ENCODE results near the gene GNG7.
A peak's percentile ranks its signal among the peaks of the same experiment; 100 is the strongest.
"Not testable (repeated sequence)": the region's sequence is repeated elsewhere in the genome, so short reads cannot be mapped to it uniquely, and the experiment has no call there.

Gene GNG7

GRCh38 chr19:2574971-2575630 lies 127.4 kb downstream of the GNG7 start:
- no peak for DNase-seq (ENCODE audit: low read depth)

- no peak for DNase-seq (ENCODE audit: low read depth)
Observed at GRCh38 chr19:2574478-2574931, 128.0 kb downstream of the GNG7 start.

DNA sequence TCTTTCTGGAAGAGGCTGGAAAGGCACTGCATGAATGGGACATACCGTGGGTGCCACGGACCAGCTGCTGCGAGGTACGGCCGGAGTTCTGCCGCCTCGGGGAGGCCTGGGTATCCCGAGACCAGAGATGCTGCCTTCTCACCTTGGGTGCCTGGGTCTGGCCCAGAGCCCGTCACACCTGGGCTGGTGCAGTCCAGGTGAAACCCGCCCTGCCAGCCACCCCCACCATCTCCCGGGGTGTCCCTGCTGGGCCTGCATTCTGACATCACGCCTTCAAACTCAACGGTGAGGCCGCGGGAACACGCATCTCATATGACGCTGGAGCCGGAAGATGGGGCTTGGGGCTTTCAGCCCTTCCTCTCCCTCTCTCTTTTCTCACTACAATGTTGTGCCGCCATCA lies 128.6 kb downstream of the GNG7 start:
- DNase-seq (ENCODE audit: low read depth): no peak

- DNase-seq (ENCODE audit: low read depth): not testable (repeated sequence)
Observed at GRCh38 chr19:2572152-2572551, 130.3 kb downstream of the GNG7 start.

DNA sequence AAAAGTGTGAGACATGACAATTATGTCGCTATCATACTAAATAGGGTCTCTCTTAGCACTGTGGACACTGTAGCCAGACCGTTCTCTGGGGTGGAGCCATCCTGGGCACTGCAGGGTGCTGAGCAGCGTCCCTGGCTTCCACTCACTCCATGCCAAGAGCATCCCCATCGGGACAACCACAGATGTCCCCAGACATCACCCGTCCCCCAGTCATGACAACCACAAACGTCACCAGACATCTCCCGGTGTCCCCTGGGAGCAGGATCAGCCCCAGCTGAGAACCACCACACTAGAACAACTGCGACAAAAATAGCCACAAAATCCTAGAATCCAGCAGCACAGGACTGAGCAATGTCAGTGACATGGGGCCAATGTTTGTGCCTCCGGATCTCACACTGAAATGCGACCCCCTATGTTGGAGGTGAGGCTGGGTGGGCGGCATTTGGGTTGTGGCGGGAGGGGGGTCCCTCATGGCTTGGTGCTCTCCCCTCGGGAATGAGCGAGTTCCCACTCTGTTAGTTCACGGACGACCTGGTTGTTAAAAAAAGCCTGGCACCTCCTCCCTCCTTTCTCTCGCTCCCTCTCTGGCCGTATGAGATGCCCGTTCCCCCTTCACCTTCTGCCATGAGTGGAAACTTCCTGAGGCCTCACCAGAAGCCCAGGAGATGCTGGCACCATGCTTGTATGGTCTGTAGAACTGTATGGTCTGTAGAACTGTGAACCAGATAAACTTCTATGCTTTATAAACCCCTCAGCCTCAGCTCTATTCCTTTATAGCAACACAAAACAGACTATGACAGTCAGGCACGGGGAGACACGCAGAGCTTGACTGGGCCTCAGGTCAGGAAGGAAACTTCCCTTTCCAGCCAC lies 132.7 kb downstream of the GNG7 start:
- DNase-seq (ENCODE audit: low read depth): no peak

- no peak for DNase-seq (ENCODE audit: low read depth)
Observed at GRCh38 chr19:2567996-2568395, 134.5 kb downstream of the GNG7 start.

DNA sequence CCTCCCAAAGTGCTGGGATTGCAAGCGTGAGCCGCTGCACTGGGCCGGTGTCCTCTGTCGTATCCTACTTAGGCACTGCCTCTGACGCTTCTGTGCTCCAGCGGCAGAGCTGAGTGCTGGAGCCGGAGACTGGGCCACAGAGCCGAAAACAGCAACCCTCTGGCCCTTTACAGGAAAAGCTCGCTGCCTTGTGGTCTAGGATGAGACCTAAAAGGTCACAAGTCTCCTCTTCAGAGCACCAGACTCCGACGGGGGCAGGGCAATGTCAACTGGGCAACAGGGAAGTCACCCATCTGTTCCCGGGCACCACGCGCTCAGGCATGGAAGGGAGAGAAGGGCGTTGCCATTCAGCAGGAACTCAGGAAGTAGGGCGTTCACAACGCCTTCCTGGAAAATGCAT lies 134.9 kb downstream of the GNG7 start:
- DNase-seq (ENCODE audit: low read depth): no peak

- not testable (repeated sequence) for DNase-seq (ENCODE audit: low read depth)
Observed at GRCh38 chr19:2563546-2563945, 138.9 kb downstream of the GNG7 start.

- peak; percentile 37 for DNase-seq (ENCODE audit: low read depth)
Observed at GRCh38 chr19:2561895-2562294, 140.6 kb downstream of the GNG7 start.

GRCh38 chr19:2561221-2561620 lies 141.3 kb downstream of the GNG7 start:
- no peak for DNase-seq (ENCODE audit: low read depth)

DNA sequence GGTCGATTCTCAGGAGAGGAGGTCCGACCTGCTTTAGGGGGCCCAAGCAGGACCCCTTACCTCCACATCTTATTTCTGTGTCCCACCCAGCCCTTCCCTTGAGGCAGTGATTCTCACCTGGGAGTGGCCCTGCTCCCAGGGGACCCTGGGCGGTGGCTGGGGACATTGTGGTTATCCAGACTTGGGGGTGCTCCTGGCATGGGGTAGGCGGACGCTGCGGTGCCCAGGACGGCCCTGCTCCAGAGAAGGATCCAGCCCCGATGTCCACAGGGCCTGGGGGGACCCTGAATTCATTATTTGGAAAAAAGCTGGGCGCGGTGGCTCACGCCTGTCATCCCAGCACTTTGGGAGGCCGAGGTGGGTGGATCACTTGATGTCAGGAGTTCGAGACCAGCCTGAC lies 142.1 kb downstream of the GNG7 start:
- DNase-seq (ENCODE audit: low read depth): no peak

GRCh38 chr19:2558543-2558942 lies 144.0 kb downstream of the GNG7 start:
- no peak for DNase-seq (ENCODE audit: low read depth)

DNA sequence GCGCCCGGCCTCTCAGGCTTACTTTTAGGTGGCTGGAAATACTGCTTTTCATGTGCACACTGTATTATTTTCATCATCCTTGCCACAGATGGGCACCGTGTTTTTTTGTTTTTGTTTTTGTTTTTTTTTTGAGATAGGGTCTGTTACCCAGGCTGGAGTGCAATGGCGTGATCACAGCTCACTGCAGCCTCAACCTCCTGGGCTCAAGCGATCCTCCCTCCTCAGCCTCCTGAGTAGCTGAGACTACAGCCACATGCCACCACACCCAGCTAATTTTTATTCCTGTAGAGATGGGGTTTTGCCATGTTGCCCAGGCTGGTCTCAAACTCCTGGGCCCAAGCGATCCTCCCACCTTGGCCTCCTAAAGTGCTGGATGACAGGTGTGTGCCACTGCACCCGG lies 144.4 kb downstream of the GNG7 start:
- DNase-seq (ENCODE audit: low read depth): not testable (repeated sequence)

DNA sequence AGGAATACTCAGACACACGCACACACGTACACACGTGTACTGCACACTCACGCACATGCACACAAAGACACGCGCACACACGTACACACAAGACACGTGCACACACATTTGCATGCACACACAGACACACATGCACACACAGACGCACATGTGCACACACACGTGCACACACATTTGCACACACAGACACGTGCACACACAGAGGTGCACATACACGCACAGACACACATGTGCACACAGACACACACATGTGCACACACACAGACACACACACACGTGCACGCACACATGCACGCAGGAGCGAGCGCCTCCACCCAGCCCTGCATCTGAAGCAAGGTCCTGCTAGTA lies 145.4 kb downstream of the GNG7 start:
- DNase-seq (ENCODE audit: low read depth): no peak

- no peak for DNase-seq (ENCODE audit: low read depth)
Observed at GRCh38 chr19:2556221-2557092, 146.0 kb downstream of the GNG7 start.

- DNase-seq (ENCODE audit: low read depth): no peak
Observed at GRCh38 chr19:2555422-2556220, 146.9 kb downstream of the GNG7 start.

- DNase-seq (ENCODE audit: low read depth): no peak
Observed at GRCh38 chr19:2554856-2555255, 147.6 kb downstream of the GNG7 start.

DNA sequence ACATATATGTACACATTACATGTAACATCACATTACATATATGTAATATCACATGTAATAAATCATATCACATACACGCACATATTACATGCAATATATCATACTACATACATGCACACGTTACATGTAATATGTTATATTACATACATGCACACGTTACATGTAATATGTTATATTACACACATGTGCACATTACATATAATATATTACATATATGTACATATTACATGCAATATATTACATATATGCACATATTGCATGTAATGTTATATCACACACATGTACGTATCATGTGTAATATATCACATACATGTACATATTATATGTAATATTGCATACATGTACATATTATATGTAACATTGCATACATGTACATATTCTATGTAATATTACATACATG lies 149.0 kb downstream of the GNG7 start:
- no peak for DNase-seq (ENCODE audit: low read depth)

DNA sequence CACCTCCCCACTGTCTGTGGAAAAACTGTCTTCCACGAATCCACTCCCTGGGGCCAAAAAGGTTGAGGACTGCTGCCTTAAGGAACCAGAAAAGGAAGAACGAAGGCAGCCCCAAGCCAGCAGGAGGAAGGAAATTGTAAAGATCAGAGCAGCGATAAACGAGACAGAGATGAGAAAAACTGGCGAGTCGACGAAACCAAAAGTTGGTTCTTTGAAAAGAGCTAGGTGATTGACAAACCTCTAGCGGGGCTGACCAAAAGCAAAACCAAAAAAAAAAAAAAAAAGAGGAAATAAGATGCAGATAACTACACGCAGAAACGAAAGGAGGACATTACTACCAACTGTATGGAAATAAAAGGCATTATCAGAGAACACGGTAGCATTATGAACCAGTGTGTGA lies 149.6 kb downstream of the GNG7 start:
- DNase-seq (ENCODE audit: low read depth): peak; percentile 42

- no peak for DNase-seq (ENCODE audit: low read depth)
Observed at GRCh38 chr19:2551864-2552185, 150.7 kb downstream of the GNG7 start.

DNA sequence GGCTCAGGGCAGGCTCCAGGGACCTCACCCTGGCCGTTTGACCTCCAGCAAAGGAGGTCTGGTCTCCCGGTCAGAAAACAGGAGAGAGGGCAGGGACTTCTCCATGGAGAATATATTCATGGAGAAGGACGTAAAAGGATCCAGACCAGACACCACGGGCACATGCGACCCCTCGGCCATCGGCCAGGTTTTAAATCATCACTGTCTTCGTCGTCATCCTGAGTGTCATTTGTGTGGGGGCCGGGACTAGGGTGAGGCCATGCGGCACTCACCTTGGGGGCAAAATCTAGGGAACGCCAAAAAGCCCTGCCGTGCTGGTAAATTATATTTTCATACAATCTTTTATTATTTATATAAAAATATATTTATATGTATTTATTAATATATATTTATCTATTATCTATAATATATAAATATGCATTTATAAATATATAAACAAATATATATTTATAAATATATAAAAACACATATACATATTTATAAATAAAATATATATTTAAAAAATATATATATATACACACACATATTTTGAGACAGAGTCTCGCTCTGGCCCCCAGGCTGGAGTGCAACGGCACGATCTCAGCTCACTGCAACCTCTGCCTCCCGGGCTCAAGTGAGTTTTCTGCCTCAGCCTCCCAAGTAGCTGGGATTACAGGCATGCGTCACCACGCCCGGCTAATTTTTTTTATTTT lies 151.2 kb downstream of the GNG7 start:
- no peak for DNase-seq (ENCODE audit: low read depth)
